HG02970 (cell line): ENCODE measurements around the gene ATG10.
"Not testable (repeated sequence)": the region's sequence is repeated elsewhere in the genome, so short reads cannot be mapped to it uniquely, and the experiment has no call there.

Experiments used
- ATAC-seq: cut with Tn5 transposase; IDR thresholded peaks from one replicate; pipeline ENCODE4 v1.9.1; 2021; ENCODE audit warnings: mild to moderate bottlenecking, moderate library complexity, moderate number of reproducible peaks; ENCODE audit not compliant: unreplicated experiment, low FRiP score

ATG10 gene

DNA sequence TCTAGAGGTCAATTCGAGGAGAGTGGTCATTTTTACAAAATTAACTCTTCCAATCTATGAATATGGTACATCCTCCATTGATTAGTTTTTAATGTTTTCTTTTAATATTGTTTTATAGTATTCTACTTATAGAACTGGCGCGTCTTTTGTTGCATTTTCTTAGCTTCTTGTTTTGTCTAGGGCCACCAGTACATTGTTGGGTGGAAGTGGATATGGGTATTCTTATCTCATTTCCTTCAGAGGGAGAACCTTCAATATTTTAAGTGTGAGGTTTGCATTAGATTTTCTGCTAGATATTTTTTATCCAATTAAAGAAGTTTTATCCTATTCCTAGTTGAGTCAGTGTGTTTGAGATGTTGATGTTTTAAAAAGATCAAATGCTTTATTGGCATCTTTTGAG is 236.5 kb downstream of the ATG10 start:
- ATAC-seq: no peak

DNA sequence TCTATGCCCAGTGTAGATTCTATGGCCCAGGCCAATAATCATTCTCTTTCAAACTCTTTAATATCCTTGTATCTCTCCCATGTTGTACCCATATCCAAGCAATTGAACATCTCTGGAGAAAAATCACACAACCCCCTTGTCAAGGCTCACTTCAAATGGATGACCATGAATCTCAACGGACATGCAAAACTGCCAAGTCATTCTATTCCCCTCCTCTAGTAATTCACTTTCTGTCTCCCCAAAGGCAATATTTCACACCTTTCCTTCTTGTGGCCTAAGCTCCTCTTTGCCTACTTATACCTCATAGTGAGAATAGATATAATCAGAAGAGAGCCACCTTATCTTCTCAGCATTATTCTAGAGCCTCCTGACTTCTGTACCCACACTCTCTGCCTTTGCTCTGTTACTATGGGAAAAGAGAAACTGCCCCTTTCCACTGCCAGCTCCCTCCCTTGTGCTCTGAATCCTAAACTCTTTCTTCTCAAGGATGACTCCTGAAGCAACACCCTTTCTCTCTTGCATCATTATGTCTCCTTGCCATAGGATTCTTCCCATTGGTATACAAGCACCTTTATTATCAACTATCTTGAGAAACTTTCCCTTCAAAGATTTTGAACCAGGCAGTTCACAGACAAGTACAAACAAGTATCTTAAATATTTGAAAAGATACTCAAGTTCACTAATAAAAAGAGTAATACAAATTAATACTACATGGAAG is 240.2 kb downstream of the ATG10 start:
- ATAC-seq: no peak

DNA sequence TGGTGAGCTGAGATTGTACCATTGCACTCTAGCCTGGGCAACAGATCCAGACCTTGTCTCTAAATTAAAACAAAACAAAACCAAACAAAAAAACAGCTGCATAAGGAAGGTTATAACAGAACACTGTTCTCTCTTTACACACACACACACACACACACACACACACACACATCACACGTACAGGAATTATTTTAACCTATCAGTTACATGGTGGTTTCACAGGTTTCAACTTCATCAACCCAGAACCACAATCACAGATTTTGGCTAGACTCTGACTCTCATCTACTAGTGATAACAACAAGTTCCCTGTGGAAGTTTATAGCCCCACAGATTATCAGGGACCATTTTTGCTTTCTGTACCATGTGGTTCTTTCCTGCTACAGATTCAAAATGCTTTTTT is 246.1 kb downstream of the ATG10 start:
- ATAC-seq: no peak

DNA sequence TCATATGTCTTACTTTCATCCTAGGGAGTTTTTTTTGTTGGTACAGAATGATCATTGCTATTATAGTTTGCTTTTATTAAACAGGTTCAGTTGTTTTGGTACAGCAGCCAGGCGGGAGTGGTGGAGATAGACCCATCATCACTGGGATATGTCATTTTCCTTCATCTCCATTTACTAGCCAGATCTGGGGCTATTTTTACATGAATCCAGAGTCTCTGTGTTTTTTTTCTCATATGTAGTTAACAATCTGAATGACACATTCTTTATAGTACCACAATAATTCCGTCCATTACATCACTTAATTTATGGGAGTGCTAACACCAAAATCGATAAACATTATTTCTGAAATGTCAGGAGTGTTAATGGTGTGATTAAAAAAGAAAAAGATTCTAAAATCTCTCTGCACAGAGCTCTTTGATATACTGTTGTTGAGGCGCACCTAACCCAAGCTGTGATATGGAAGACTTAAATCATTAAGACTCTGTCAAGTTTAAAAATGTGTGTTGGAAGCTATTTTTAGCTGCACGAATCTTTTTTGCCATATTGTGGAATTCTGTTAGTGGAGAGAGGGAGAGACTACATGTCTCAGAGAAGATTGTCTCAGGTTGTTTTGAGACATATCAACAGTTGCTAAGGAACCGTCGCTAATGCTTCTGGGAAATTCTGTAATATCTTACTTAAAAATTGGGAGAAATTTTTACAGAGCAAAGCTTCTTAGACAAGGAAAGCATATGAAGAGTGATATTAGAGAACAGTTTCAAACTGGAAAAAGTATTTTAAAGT is 246.7 kb downstream of the ATG10 start:
- no peak for ATAC-seq

DNA sequence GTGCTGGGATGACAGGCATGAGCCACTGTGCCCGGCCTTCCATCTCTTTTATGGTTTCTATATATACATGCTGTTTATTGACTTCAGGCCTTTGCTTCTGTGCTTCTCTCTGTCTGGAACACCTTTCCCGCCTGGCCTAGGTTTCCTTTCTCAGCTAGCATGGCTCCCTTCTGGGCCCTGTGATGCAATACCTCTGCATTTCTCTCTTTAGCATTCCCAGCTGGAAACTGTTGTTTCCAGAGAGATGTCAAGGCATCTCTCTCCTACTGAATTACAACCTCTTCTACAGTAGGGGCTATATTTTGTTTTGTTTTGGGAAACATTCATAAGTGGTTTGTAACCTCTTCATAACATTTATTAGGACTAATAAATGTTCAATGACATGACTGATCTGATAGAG is 249.2 kb downstream of the ATG10 start:
- ATAC-seq: no peak

DNA sequence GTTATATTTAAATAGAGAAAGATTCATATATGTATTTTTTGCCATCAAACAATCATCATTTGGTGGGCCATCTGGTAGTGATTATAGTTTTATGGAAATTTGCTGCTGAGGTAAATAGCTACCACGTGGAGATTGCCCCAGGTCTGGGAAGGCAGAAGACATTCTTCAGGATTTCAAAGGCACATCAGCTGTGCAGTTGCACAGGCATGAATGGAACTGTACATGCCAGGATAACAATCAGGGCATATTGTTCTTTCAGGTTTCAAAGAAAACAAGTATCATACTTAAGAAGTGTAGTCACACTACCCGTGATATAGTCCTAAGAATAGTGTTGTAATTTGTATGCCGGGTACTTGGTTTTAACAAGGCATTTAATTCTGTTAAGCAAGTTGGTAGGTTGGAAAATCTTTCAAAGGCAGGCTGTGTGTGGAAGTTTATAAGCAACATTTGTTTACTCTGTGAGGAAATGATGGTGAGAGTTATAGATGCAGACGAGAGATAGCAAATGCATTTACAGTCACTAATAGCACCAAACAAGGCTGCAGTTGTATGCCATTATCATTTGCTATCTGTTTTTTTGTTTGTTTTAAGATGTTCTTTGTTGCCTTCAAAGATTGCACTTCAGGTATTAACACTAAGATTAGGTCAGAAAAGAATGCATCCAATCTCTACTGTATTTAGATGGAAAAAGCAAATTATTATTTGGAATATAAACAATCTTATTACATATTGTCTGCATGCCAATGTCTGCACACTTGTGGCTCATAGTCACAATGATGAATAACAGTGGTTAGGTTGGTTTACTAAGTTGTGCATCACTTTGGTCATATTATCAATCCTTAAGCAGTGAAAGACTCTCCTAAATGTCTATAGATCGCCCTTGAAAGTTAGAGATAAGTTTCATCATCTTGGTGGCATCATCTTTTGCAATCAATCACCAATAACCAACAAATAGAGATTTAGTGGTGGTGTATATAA is 251.1 kb downstream of the ATG10 start:
- ATAC-seq: no peak

DNA sequence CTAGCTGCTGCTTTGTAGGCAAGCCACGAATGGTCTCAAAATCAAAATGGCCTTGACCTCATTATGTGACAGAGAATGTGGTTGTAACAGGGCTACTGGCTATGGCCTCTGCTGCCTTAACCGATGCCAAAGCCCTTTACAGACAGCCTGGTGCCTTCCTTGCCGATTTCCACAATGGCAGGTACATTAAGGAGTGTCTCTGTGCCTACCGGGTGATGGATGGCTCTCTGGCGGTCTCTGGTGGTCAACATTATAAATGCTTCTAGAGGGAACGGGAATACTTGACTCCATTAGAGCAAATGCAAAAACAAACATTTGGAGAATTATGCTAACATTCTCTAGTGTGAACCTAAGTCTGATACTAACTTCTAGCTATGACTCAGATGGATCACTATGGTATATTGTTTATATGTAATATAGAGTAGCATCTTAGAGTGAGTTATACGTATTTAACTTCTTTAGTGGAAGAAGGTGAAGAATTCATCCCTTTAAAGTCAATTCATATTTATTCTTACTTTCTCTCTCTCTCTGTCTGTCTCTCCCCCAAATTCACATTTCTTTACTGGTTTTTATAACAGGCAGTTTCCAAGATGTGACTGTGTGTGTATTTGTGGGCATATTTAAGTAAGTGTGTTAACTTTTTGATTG is 253.8 kb downstream of the ATG10 start:
- ATAC-seq: no peak

DNA sequence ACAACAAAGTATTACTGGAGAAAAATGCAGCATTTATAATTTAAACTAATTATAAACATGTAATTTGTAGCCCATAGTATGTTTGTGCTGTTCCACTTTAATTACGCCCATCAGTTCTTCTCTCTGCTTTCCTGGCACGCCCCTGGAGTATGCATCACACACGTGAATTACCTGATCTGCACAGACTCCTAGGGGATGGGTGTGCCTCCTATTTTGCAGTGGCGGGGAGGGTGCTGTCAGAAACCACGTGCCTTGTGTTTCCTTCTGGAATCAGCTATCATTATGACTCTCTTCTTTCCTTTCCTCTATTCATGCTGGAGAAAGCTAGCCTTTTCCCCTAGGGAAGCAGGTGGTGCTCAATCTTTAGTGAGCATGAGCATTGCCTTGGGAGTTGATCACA is 263.1 kb downstream of the ATG10 start:
- ATAC-seq: no peak

DNA sequence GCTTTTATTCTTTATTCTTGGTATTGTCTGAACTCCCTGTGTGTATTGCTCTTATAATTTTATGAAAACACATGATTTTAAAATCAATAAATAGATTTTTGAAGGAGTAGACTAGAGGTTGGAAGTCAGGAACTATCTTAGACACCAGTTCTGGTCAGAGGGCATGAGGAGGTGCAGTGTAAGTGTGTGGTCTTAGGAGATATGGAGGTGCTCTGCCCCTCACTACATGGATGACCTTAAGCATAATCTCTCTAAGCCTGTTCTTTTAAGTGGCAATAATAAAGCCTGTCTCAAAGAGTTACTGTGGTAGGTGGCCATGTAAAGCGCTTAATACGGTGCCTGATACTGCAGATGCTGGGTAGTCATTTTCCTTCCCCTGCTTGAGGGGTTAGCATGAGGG is 272.3 kb downstream of the ATG10 start:
- no peak for ATAC-seq

DNA sequence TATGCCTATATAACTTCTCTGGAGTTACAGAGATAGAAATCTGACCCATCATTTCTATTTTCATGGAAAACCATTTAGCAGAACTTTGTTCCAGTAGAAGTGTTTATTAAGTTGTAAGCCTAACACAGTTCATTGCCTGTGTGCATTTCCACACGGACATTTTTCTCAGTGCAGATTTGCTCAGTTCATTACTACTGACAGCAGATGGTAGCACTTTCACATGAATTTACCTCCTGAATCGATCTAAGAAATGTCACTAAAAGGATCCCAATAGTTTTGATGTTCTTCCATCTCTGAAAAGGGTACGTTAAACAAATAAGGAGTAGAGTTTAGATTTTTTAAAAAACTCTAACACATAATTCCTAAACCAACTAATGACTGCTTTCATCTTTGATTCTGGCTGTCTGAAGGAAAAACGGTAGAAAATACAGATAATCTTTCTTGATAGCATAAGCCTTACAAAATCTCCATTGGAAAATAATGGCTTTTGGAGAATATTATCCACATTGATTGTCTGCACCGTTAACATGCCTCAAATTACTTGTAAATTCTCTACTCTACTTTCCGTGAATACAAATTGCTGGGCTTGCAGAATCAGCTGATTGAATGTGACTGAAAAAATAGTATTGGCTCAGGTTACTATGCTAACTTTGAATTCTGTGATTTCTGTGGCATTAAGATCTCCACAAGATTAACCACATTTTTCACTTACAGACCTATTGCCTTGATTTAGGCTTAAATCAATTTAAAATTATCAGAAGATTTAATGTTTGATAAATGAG is 273.2 kb downstream of the ATG10 start:
- ATAC-seq: no peak

DNA sequence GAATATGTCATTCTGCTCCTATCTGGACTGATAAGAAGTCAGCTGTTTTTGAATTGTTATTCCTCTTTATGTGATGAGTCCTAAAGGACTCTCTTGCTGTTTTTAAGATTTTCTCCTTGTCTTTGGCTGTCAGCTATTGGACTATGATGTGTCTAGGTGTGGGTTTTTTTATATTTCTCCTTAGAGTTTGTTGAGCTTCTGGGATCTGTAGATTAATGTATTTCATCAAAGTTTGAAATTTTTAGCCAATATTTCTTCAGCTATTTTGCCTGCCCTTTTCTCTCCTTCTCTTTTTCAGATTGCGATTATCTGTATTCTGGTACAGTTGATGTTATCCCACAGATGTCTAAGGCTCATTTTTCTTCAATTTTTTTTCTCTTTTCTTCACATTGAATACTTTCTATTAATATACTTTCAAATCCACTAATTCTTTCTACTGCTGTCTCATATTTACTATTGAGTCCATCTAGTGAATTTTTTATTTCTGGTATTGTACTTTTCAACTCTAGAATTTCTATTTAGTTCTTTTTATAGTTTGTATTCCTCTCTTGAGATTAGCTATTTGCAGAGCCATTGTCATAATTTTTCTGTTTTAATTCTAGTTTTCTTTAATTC is 275.2 kb downstream of the ATG10 start:
- ATAC-seq: no peak

DNA sequence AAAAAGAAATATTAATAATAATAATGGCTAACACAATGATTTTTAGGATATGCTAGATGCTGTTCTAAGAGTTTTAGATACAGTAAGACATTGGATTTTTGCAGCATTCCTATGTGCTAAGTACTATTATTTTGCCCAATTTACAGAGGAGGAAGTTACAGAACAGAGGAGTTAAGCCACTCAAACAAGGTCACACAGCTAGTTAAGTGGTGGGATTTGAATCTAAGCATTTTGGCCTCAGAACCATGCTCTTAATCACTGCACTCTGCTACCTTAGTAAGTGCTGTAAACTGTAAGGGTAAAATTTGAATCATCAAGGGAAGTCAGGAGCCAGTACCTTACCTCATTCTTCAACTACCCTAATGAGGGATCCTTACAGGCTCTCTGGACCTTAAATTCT is 280.9 kb downstream of the ATG10 start:
- ATAC-seq: no peak

DNA sequence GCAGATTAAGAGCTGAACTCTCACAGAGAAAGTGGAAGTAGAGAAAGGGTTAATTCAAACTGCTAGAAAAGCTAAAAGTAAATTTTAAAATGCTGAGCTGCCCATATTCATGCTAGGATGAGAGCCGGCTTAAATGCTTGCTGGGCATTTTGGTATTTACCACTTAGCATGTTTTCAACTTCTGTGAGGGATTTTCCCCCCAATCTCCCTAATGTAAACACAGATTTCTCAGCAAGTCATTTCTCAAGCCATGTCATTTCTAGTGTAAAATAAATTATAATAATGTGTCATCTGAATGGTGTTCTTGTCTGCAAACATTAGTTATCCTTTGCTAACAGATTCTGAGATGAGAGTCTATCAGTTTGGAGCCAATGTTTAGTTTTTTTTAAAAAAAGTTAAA is 284.0 kb downstream of the ATG10 start:
- no peak for ATAC-seq

DNA sequence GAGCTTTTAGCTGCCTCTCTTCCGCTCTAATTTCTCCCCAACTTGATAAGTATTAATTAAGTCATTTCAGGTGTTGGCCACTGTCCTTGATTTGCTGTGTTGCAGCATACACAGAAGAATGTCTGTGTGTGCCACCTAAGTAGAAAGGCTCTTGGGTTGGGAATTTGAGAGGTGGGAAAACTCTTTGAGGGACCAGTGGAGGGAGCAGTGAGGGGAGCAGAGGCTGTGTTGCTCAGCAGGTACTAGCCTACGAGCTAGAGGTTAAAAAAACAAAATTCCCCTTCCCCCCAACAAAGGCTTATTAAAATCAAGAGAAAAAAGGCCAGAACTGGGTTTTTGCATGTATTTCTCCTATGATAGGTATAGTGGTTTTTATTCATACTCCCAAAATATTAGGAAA is 285.4 kb downstream of the ATG10 start:
- ATAC-seq: no peak

DNA sequence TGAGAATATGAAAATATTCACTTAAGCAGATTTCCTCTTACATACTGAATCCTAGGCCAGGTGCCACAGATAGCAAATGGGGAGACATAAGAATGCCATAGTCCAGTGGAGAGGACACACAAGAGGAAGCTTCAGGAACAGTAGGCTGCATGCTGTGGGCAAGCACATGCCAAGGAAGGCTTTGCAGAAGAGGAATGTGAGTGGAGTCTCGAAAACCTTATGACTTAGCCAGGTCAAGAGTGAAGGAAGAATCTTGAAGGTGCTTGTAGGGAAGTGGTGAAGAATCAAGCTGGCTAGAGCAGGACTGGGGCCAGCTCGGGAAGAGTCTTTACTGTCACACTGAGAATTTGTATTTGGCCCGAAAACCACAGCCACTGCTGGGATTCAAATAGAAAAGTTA is 285.9 kb downstream of the ATG10 start:
- ATAC-seq: no peak

DNA sequence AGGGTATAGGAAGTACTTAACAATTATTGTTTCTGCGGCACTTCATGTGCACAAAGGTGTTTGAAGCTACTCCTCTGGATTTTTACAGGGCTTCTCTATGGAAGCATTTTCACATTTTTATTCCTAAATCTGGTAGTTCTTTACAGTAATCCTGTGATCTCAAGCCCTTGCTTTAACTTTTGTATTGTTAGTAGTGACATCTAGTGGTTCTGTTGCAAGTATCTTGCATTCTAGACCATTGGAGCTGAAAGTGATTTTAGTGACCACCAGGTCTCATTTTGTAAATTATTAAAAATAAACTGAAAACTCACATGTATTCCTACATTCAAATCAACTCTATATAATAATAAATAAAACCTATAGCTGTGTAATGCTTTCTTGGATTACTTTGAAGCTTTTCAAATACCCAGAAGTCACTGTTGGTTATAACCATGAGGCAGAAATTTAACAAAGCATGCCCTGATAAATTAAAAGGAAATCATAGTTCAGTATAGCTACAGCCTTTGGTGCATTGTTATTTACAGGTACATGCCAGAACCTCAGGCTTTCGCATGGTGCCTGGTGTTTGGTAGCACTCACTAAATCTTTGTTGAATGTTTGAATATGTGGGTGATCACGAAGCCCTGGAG is 287.5 kb downstream of the ATG10 start:
- no peak for ATAC-seq

DNA sequence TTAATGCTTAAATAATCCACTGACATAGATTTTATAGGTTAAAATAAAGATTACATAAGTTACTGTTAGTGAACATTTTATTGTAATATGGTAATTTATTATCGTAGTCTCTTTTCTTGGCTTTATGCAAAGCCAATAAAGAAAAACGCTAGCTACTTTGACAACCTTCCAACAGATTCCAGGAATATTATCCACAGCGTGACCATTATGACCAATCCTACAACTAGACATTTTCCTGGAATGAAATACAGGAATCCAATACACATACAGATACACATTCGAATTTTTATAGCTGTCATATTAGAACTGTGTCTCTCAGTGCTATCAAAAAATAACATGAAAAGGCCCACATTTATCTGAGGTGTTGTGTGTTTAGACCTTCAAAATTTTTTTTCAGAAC is 293.2 kb downstream of the ATG10 start:
- ATAC-seq: no peak

DNA sequence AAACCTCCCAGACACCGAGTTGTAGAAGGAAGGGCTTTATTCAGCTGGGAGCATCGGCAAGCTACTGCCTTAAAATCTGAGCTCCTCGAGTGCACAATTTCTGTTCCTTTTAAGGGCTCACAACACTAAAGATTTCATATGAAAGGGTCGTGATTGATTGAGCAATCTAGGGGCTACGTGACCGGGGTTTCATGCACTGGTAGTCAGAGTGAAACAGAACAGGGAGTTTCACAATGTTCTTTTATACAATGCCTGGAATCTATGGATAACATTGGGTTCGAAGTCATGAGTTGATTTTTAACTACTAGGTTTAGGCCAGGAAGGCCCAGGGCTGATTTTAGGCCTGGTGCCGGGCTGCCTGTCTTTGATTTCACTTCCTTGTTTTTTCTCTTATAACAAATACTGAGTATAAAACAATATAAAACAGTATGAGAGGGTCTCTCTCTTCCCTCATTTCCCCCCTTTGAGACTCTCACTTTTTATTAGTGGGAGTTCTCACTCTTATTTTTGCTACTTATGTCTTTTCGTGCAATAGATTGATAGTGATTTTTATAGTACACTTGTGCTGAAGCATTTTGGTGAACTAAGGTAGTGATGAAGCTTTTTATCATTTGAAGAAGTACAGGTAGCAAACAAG is 295.6 kb downstream of the ATG10 start:
- not testable (repeated sequence) for ATAC-seq
